ENCODE data around the gene MAST3.

GRCh38 chr19:18168673-18169381 lies 71.2 kb downstream of the MAST3 start:
- TF ChIP-seq YY1 (IDR thresholded peaks at IDR 0.05; ENCODE audit: insufficient read depth, insufficient read length) (no peak), ZNF274 (IDR thresholded peaks at IDR 0.05; ENCODE audit: low read depth, low read length) (no peak), SUZ12 (IDR thresholded peaks at IDR 0.05; ENCODE audit: extremely low read depth, insufficient read depth, insufficient read length) (no peak)
